ENCODE results near the gene SREBF1. TPM values are rescaled to one million over a fixed set of nuclear protein-coding genes. Genes with fewer than 3 reads are reported as not detected.

SREBF1 gene
- total RNA-seq, 6 experiments from 2014 or later = 63.8 to 246 (median 173) TPM

DNA sequence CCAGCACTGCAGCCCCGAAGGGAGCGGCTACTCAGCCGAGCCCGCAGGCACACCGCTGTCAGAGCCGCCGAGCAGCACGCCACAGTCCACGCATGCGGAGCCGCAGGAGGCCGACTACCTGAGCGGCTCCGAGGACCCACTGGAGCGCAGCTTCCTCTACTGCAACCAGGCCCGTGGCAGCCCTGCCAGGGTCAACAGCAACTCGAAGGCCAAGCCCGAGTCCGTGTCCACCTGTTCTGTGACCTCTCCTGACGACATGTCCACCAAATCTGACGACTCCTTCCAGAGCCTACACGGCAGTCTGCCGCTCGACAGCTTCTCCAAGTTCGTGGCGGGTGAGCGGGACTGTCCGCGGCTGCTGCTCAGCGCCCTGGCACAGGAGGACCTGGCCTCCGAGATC is 42.4 kb downstream of the SREBF1 start:
- DNase-seq = no peak
- TF ChIP-seq POLR2A (IDR thresholded peaks at IDR 0.05) = no peak
- TF ChIP-seq, protein P1, sequence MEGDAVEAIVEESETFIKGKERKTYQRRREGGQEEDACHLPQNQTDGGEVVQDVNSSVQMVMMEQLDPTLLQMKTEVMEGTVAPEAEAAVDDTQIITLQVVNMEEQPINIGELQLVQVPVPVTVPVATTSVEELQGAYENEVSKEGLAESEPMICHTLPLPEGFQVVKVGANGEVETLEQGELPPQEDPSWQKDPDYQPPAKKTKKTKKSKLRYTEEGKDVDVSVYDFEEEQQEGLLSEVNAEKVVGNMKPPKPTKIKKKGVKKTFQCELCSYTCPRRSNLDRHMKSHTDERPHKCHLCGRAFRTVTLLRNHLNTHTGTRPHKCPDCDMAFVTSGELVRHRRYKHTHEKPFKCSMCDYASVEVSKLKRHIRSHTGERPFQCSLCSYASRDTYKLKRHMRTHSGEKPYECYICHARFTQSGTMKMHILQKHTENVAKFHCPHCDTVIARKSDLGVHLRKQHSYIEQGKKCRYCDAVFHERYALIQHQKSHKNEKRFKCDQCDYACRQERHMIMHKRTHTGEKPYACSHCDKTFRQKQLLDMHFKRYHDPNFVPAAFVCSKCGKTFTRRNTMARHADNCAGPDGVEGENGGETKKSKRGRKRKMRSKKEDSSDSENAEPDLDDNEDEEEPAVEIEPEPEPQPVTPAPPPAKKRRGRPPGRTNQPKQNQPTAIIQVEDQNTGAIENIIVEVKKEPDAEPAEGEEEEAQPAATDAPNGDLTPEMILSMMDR (IDR thresholded peaks at IDR 0.05) = no peak
- WGBS (ENCODE audit: insufficient coverage, low coverage, low lambda C conversion rate, missing lambda C conversion rate) = 93% methylated on average over 14 of the region's 31 CpGs
- intact Hi-C loops (cut with DNase I) = no loop called here
- Histone ChIP-seq H3K27me3 (no peaks in the 10 kb centered on the region), H3K4me1 (no peaks in the 10 kb centered on the region), H3K36me3 (peaks cover 0 to 6% (median 2%) of the 10 kb centered on the region in 4 donors), H3K9me3 (no peaks in the 10 kb centered on the region), H3K27ac (no peak overlapping the region), H3K4me3 (no peak overlapping the region)
- no peak for ATAC-seq

GRCh38 chr17:17793378-17794214 is 43.2 kb downstream of the SREBF1 start:
- 90% methylated on average over 8 of the region's 30 CpGs for WGBS (ENCODE audit: insufficient coverage, low coverage, low lambda C conversion rate, missing lambda C conversion rate)

DNA sequence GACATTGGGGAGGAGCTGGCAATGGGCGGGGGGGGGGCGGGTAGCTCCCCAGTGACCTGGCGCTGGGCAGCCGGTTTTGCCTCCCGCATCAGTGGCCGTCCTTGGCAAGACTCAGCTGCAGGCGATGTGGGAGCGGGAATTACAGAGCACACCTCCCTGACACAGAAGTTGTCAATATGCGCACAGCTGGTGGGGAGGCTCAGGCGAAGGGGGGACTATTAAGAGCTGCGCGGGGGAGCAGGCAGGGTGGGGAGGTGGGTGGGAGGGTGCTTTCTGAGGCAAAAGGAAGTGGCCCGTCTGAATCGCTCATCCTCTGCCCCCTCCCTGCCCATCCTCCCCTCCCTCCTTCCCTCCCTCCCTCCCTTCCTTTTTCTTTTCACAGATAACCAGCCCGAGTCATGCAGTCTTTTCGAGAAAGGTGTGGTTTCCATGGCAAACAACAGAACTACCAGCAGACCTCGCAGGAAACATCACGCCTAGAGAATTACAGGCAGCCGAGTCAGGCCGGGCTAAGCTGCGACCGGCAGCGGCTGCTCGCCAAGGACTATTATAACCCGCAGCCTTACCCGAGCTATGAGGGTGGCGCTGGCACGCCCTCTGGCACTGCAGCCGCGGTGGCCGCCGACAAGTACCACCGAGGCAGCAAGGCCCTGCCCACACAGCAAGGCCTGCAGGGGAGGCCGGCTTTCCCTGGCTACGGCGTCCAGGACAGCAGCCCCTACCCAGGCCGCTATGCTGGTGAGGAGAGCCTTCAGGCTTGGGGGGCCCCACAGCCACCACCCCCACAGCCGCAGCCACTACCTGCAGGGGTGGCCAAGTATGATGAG is 44.0 kb downstream of the SREBF1 start:
- Histone ChIP-seq H3K4me1 (no peaks in the 10 kb centered on the region), H3K36me3 (peaks cover 0 to 6% (median 2%) of the 10 kb centered on the region in 4 donors), H3K4me3 (no peak overlapping the region), H3K9me3 (no peaks in the 10 kb centered on the region), H3K27me3 (no peaks in the 10 kb centered on the region), H3K27ac (no peak overlapping the region)
- peak in 3 of 4 donors; percentile 14 to 39 (median 25) for ATAC-seq
- DNase-seq = no peak
- 42% methylated on average over 25 of the region's 38 CpGs for WGBS (ENCODE audit: insufficient coverage, low coverage, low lambda C conversion rate, missing lambda C conversion rate)
- no peak for TF ChIP-seq POLR2A (IDR thresholded peaks at IDR 0.05)
- TF ChIP-seq, protein P1 (IDR thresholded peaks at IDR 0.05) = no peak
- intact Hi-C loops (cut with DNase I) = no loop called here

More at GRCh38 chr17:17793378-17794214, 43.2 kb downstream of the SREBF1 start:
- no peak overlapping the region for H3K27ac ChIP-seq
- intact Hi-C loops (cut with DNase I) = no loop called here
- ATAC-seq = no peak
- no peaks in the 10 kb centered on the region for H3K4me1 ChIP-seq
- H3K36me3 ChIP-seq = peaks cover 0 to 6% (median 2%) of the 10 kb centered on the region in 4 donors
- no peaks in the 10 kb centered on the region for H3K9me3 ChIP-seq
- H3K27me3 ChIP-seq = no peaks in the 10 kb centered on the region
- TF ChIP-seq, protein P1 (IDR thresholded peaks at IDR 0.05) = no peak
- TF ChIP-seq POLR2A (IDR thresholded peaks at IDR 0.05) = no peak
- DNase-seq = no peak
- no peak overlapping the region for H3K4me3 ChIP-seq

DNA sequence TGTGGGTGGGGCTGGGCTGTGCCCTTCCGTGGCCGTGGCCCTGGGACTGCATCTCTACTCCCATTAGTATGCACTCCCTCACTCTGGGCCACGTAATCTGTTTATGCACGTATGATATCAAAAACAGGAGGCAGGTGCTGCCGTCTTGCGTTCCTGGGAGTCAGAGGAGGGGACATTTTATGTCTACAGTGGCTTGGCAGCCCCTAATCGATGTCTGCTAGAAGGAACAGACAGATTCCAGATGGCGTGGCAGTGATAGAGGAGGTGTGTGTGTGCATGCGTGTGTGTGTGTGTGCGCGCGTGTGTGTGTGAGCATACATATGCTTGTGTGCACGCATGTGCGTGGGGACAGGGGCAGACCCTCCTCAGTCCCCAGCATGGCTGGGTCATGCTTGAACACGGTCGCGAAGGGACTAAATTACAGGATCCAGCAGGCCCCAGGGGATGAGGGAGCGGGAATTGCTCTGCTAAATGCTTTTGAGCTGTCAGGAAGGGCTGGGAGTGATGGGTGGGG is 44.7 kb downstream of the SREBF1 start:
- H3K27ac ChIP-seq = no peak overlapping the region
- ATAC-seq (no peak), DNase-seq (no peak)
- TF ChIP-seq, protein P1 (IDR thresholded peaks at IDR 0.05) = no peak
- TF ChIP-seq POLR2A (IDR thresholded peaks at IDR 0.05) = no peak
- peaks cover 0 to 6% (median under 1%) of the 10 kb centered on the region in 4 donors for H3K4me1 ChIP-seq
- H3K4me3 ChIP-seq = no peak overlapping the region
- WGBS (ENCODE audit: insufficient coverage, low coverage, low lambda C conversion rate, missing lambda C conversion rate) = 71% methylated on average over 10 of the region's 18 CpGs
- no peaks in the 10 kb centered on the region for H3K27me3 ChIP-seq
- intact Hi-C loops (cut with DNase I) = no loop called here
- peaks cover 0 to 6% (median 2%) of the 10 kb centered on the region in 4 donors for H3K36me3 ChIP-seq
- no peaks in the 10 kb centered on the region for H3K9me3 ChIP-seq
